ENCODE results near the gene PSAP.

PSAP gene

GRCh38 chr10:71784679-71785272 lies 66.3 kb downstream of the PSAP start:
- no peak for TF ChIP-seq CTCF (IDR thresholded peaks at IDR 0.05; ENCODE audit: insufficient read depth, missing control alignments)
- DNase-seq (ENCODE audit: insufficient read length, low spot score) (no peak), FAIRE-seq (no peak)

GRCh38 chr10:71783917-71784678 lies 67.0 kb downstream of the PSAP start:
- TF ChIP-seq CTCF (IDR thresholded peaks at IDR 0.05; ENCODE audit: insufficient read depth, missing control alignments): no peak
- no peak for FAIRE-seq
- no peak for DNase-seq (ENCODE audit: insufficient read length, low spot score)

- no peak for DNase-seq (ENCODE audit: insufficient read length, low spot score)
- FAIRE-seq: no peak
- no peak for TF ChIP-seq CTCF (IDR thresholded peaks at IDR 0.05; ENCODE audit: insufficient read depth, missing control alignments)
Measured at GRCh38 chr10:71782917-71783490, 68.0 kb downstream of the PSAP start.

- DNase-seq (ENCODE audit: insufficient read length, low spot score): no peak
- no peak for FAIRE-seq
- no peak for TF ChIP-seq CTCF (IDR thresholded peaks at IDR 0.05; ENCODE audit: insufficient read depth, missing control alignments)
Measured at GRCh38 chr10:71782221-71782916, 68.7 kb downstream of the PSAP start.

- no peak for TF ChIP-seq CTCF (IDR thresholded peaks at IDR 0.05; ENCODE audit: insufficient read depth, missing control alignments)
- DNase-seq (ENCODE audit: insufficient read length, low spot score): no peak
- no peak for FAIRE-seq
Measured at GRCh38 chr10:71780719-71781118, 70.3 kb downstream of the PSAP start.

- TF ChIP-seq CTCF (IDR thresholded peaks at IDR 0.05; ENCODE audit: insufficient read depth, missing control alignments): no peak
- FAIRE-seq (no peak), DNase-seq (ENCODE audit: insufficient read length, low spot score) (no peak)
Measured at GRCh38 chr10:71780156-71780555, 70.9 kb downstream of the PSAP start.
